Stimulated activated naive CD4-positive, alpha-beta T cell (primary cell): ENCODE measurements around the gene SLC26A3.

Source experiments
- DNase-seq, 6 experiments: peaks; one replicate each; lab custom pipeline; 2025; lab: John Stamatoyannopoulos, UW

Gene SLC26A3

GRCh38 chr7:107744345-107744750 lies 58.7 kb downstream of the SLC26A3 start:
- peak in 1 of 6 experiments; percentile 23 for DNase-seq

GRCh38 chr7:107743567-107744344 lies 59.3 kb downstream of the SLC26A3 start, which contains the start of gene CBLL1:
CBLL1 (plus strand) TSS chr7:107744142; CDS start chr7:107744164, 22 bp downstream.
- peak; percentile 93 to 96 (median 94) for DNase-seq

GRCh38 chr7:107742678-107743566 lies 60.1 kb downstream of the SLC26A3 start:
- no peak for DNase-seq

- no peak for DNase-seq
Measured at GRCh38 chr7:107728276-107728675, 74.7 kb downstream of the SLC26A3 start.

GRCh38 chr7:107726356-107727130 lies 76.5 kb downstream of the SLC26A3 start:
- no peak for DNase-seq

GRCh38 chr7:107725138-107725740 lies 77.8 kb downstream of the SLC26A3 start:
- peak in 5 of 6 experiments; percentile 4 to 53 (median 19) for DNase-seq

GRCh38 chr7:107723255-107723654 lies 79.8 kb downstream of the SLC26A3 start:
- DNase-seq, result no peak

GRCh38 chr7:107721286-107721685 lies 81.7 kb downstream of the SLC26A3 start:
- no peak for DNase-seq

- no peak for DNase-seq
Measured at GRCh38 chr7:107718456-107719193, 84.4 kb downstream of the SLC26A3 start.

GRCh38 chr7:107715531-107715930 lies 87.5 kb downstream of the SLC26A3 start:
- DNase-seq, result no peak
